ENCODE measurements around the gene SYNGR4. TPM values are rescaled to one million over a fixed set of nuclear protein-coding genes. Genes with fewer than 3 reads are reported as not detected.

The SYNGR4 gene
- total RNA-seq, 1 experiment from 2014 or later: 0.49 TPM

DNA sequence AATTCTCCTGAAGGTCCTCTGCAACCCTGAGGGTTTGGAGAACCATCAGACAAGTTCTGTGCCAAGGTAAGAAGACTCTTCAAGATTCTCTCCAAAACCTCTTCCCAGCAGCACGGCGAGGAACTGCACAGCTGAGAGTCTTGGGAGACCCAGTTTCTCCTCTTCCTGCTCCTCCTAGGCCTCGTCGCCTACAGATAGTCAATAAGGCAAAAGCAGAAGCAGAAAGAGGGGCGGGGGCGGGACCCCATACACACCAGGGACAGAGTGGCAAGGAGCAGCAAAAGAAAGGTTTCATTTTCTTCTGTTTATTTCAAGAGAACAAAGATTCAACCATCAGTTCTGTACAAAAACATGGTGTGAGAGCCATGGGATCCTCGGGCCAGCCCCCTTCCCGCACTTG lies 18.1 kb downstream of the SYNGR4 start:
- Histone ChIP-seq H3K9ac (ENCODE audit: low read length) (no peak overlapping the region), H3K4me1 (ENCODE audit: control insufficient read depth in 1 of 2, insufficient read depth in 2 of 2, low read length in 2 of 2) (peaks cover 13 to 21% of the 10 kb centered on the region in 2 experiments; a peak in 3 of 4 replicates), H4K20me1 (ENCODE audit: insufficient read depth) (no peaks in the 10 kb centered on the region), H3K79me2 (ENCODE audit: insufficient read depth, low read length) (peaks cover 7% of the 10 kb centered on the region; the same call in 1 of the 2 replicates), H3K27ac (ENCODE audit: low read depth, low read length) (no peak overlapping the region), H3K9me2 (ENCODE audit: insufficient read depth) (no peaks in the 10 kb centered on the region), H3K4me3 (replicated peaks in 1 of 2; ENCODE audit: low read depth in 1 of 2, low read length in 2 of 2) (no peak overlapping the region), H3K4me2 (ENCODE audit: low read length) (no peak overlapping the region), H3K27me3 (ENCODE audit: insufficient read depth, low read length) (no peaks in the 10 kb centered on the region), H3K36me3 (ENCODE audit: control insufficient read depth in 1 of 2, insufficient read depth in 2 of 2, low read length in 2 of 2) (peaks cover 31 to 39% of the 10 kb centered on the region in 2 experiments; a peak in 3 of 4 replicates), H2AFZ (ENCODE audit: low read depth, low read length, poor library complexity, severe bottlenecking) (no peak overlapping the region), H3K9me3 (ENCODE audit: control insufficient read depth in 1 of 2, insufficient read depth in 1 of 2, low read depth in 1 of 2, low read length in 2 of 2) (no peaks in the 10 kb centered on the region)
- DNase-seq (ENCODE audit: low read depth, low spot score) (no peak), ATAC-seq (no peak)
- ChIA-PET RAD21 (ENCODE audit: low non-redundant PET in 1 of 2, low total read pairs in 2 of 2, uncharacterized antibody in 2 of 2, unreplicated experiment in 2 of 2) (no interaction called here), CTCF (no interaction called here), POLR2A (no interaction called here)
- BruUV-seq (replicated peaks): no TSS peak
- intact Hi-C loops (cut with micrococcal nuclease): no loop called here
- TF ChIP-seq ATF3 (IDR thresholded peaks at IDR 0.05): no peak
- no peak for TF ChIP-seq SIN3A (IDR thresholded peaks at IDR 0.05; ENCODE audit: low read depth)
- no peak for TF ChIP-seq JUND (IDR thresholded peaks at IDR 0.05)
- no peak for TF ChIP-seq RAD21 (IDR thresholded peaks at IDR 0.05; ENCODE audit: low read depth)
- TF ChIP-seq, protein P1, sequence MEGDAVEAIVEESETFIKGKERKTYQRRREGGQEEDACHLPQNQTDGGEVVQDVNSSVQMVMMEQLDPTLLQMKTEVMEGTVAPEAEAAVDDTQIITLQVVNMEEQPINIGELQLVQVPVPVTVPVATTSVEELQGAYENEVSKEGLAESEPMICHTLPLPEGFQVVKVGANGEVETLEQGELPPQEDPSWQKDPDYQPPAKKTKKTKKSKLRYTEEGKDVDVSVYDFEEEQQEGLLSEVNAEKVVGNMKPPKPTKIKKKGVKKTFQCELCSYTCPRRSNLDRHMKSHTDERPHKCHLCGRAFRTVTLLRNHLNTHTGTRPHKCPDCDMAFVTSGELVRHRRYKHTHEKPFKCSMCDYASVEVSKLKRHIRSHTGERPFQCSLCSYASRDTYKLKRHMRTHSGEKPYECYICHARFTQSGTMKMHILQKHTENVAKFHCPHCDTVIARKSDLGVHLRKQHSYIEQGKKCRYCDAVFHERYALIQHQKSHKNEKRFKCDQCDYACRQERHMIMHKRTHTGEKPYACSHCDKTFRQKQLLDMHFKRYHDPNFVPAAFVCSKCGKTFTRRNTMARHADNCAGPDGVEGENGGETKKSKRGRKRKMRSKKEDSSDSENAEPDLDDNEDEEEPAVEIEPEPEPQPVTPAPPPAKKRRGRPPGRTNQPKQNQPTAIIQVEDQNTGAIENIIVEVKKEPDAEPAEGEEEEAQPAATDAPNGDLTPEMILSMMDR (IDR thresholded peaks at IDR 0.05 in 2 of 3, conservative IDR thresholded peaks at IDR 0.05 in 1 of 3; ENCODE audit: borderline replicate concordance in 1 of 3, insufficient read depth in 1 of 3, low read depth in 2 of 3, low read length in 2 of 3): no peak
- no peak for TF ChIP-seq EGR1 (IDR thresholded peaks at IDR 0.05; ENCODE audit: low read depth)
- TF ChIP-seq, protein P2, sequence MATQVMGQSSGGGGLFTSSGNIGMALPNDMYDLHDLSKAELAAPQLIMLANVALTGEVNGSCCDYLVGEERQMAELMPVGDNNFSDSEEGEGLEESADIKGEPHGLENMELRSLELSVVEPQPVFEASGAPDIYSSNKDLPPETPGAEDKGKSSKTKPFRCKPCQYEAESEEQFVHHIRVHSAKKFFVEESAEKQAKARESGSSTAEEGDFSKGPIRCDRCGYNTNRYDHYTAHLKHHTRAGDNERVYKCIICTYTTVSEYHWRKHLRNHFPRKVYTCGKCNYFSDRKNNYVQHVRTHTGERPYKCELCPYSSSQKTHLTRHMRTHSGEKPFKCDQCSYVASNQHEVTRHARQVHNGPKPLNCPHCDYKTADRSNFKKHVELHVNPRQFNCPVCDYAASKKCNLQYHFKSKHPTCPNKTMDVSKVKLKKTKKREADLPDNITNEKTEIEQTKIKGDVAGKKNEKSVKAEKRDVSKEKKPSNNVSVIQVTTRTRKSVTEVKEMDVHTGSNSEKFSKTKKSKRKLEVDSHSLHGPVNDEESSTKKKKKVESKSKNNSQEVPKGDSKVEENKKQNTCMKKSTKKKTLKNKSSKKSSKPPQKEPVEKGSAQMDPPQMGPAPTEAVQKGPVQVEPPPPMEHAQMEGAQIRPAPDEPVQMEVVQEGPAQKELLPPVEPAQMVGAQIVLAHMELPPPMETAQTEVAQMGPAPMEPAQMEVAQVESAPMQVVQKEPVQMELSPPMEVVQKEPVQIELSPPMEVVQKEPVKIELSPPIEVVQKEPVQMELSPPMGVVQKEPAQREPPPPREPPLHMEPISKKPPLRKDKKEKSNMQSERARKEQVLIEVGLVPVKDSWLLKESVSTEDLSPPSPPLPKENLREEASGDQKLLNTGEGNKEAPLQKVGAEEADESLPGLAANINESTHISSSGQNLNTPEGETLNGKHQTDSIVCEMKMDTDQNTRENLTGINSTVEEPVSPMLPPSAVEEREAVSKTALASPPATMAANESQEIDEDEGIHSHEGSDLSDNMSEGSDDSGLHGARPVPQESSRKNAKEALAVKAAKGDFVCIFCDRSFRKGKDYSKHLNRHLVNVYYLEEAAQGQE (IDR thresholded peaks at IDR 0.05; ENCODE audit: low read depth): no peak
- TF ChIP-seq CBX3 (IDR thresholded peaks at IDR 0.05; ENCODE audit: low read depth): no peak
- no peak for TF ChIP-seq FOSL1 (IDR thresholded peaks at IDR 0.05; ENCODE audit: low read depth)
- TF ChIP-seq ZNF274 (IDR thresholded peaks at IDR 0.05; ENCODE audit: low read depth, low read length): no peak
- TF ChIP-seq EZH2 (IDR thresholded peaks at IDR 0.05): no peak
- TF ChIP-seq TCF7L2 (IDR thresholded peaks at IDR 0.05; ENCODE audit: borderline replicate concordance, extremely low read depth, insufficient read depth, insufficient read length): no peak
- TF ChIP-seq, protein P3, sequence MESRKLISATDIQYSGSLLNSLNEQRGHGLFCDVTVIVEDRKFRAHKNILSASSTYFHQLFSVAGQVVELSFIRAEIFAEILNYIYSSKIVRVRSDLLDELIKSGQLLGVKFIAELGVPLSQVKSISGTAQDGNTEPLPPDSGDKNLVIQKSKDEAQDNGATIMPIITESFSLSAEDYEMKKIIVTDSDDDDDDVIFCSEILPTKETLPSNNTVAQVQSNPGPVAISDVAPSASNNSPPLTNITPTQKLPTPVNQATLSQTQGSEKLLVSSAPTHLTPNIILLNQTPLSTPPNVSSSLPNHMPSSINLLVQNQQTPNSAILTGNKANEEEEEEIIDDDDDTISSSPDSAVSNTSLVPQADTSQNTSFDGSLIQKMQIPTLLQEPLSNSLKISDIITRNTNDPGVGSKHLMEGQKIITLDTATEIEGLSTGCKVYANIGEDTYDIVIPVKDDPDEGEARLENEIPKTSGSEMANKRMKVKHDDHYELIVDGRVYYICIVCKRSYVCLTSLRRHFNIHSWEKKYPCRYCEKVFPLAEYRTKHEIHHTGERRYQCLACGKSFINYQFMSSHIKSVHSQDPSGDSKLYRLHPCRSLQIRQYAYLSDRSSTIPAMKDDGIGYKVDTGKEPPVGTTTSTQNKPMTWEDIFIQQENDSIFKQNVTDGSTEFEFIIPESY (IDR thresholded peaks at IDR 0.05; ENCODE audit: extremely low read depth, insufficient replicate concordance, low read length): no peak
- TF ChIP-seq ELF1 (IDR thresholded peaks at IDR 0.05; ENCODE audit: borderline replicate concordance, low read depth): no peak
- TF ChIP-seq MAX (IDR thresholded peaks at IDR 0.05): no peak
- TF ChIP-seq YY1 (IDR thresholded peaks at IDR 0.05; ENCODE audit: extremely low read depth, insufficient replicate concordance, low read depth, low read length): no peak
- TF ChIP-seq SRF (IDR thresholded peaks at IDR 0.05; ENCODE audit: low read depth): no peak
- no peak for TF ChIP-seq POLR2AphosphoS5 (IDR thresholded peaks at IDR 0.05; ENCODE audit: low read depth, low read length)
- TF ChIP-seq EZH2phosphoT487 (IDR thresholded peaks at IDR 0.05; ENCODE audit: borderline replicate concordance): no peak
- no peak for TF ChIP-seq ZFX (IDR thresholded peaks at IDR 0.05)
